ENCODE results near the gene LRP5.
A peak's percentile ranks its signal among the peaks of the same experiment; 100 is the strongest.

Gene LRP5

GRCh38 chr11:68437927-68438657, 125.7 kb downstream of the LRP5 start:
- ATAC-seq (ENCODE audit: low read depth) (no peak), DNase-seq (ENCODE audit: low spot score) (peak; percentile 40)
- peaks cover 54% of the 10 kb centered on the region for H3K36me3 ChIP-seq (ENCODE audit: low read depth)
- no peaks in the 10 kb centered on the region for H3K27me3 ChIP-seq (ENCODE audit: insufficient read depth, poor library complexity, severe bottlenecking)
- H3K4me3 ChIP-seq (ENCODE audit: severe bottlenecking): no peak overlapping the region
- no peaks in the 10 kb centered on the region for H3K9me3 ChIP-seq (ENCODE audit: severe bottlenecking)
- no peak overlapping the region for H3K27ac ChIP-seq (ENCODE audit: poor library complexity, severe bottlenecking)
- no peaks in the 10 kb centered on the region for H3K4me1 ChIP-seq (ENCODE audit: insufficient read depth, poor library complexity, severe bottlenecking)
- TF ChIP-seq, protein P1, sequence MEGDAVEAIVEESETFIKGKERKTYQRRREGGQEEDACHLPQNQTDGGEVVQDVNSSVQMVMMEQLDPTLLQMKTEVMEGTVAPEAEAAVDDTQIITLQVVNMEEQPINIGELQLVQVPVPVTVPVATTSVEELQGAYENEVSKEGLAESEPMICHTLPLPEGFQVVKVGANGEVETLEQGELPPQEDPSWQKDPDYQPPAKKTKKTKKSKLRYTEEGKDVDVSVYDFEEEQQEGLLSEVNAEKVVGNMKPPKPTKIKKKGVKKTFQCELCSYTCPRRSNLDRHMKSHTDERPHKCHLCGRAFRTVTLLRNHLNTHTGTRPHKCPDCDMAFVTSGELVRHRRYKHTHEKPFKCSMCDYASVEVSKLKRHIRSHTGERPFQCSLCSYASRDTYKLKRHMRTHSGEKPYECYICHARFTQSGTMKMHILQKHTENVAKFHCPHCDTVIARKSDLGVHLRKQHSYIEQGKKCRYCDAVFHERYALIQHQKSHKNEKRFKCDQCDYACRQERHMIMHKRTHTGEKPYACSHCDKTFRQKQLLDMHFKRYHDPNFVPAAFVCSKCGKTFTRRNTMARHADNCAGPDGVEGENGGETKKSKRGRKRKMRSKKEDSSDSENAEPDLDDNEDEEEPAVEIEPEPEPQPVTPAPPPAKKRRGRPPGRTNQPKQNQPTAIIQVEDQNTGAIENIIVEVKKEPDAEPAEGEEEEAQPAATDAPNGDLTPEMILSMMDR (IDR thresholded peaks at IDR 0.05; ENCODE audit: poor library complexity, severe bottlenecking): no peak

- Histone ChIP-seq H3K27ac (ENCODE audit: poor library complexity, severe bottlenecking) (no peak overlapping the region), H3K9me3 (ENCODE audit: severe bottlenecking) (no peaks in the 10 kb centered on the region), H3K4me1 (ENCODE audit: insufficient read depth, poor library complexity, severe bottlenecking) (no peaks in the 10 kb centered on the region), H3K4me3 (ENCODE audit: severe bottlenecking) (no peak overlapping the region), H3K27me3 (ENCODE audit: insufficient read depth, poor library complexity, severe bottlenecking) (no peaks in the 10 kb centered on the region), H3K36me3 (ENCODE audit: low read depth) (peaks cover 54% of the 10 kb centered on the region)
- DNase-seq (ENCODE audit: low spot score) (no peak), ATAC-seq (ENCODE audit: low read depth) (no peak)
- TF ChIP-seq, protein P1 (IDR thresholded peaks at IDR 0.05; ENCODE audit: poor library complexity, severe bottlenecking): no peak
Measured at GRCh38 chr11:68438658-68439259, 126.4 kb downstream of the LRP5 start.

GRCh38 chr11:68439355-68440065, 127.1 kb downstream of the LRP5 start:
- H3K27ac ChIP-seq (ENCODE audit: poor library complexity, severe bottlenecking): no peak overlapping the region
- H3K4me3 ChIP-seq (ENCODE audit: severe bottlenecking): no peak overlapping the region
- H3K9me3 ChIP-seq (ENCODE audit: severe bottlenecking): no peaks in the 10 kb centered on the region
- ATAC-seq (ENCODE audit: low read depth): no peak
- H3K27me3 ChIP-seq (ENCODE audit: insufficient read depth, poor library complexity, severe bottlenecking): no peaks in the 10 kb centered on the region
- no peak for DNase-seq (ENCODE audit: low spot score)
- H3K4me1 ChIP-seq (ENCODE audit: insufficient read depth, poor library complexity, severe bottlenecking): no peaks in the 10 kb centered on the region
- TF ChIP-seq, protein P1 (IDR thresholded peaks at IDR 0.05; ENCODE audit: poor library complexity, severe bottlenecking): no peak
- peaks cover 46% of the 10 kb centered on the region for H3K36me3 ChIP-seq (ENCODE audit: low read depth)

- no peaks in the 10 kb centered on the region for H3K27me3 ChIP-seq (ENCODE audit: insufficient read depth, poor library complexity, severe bottlenecking)
- DNase-seq (ENCODE audit: low spot score) (no peak), ATAC-seq (ENCODE audit: low read depth) (no peak)
- peaks cover 40% of the 10 kb centered on the region for H3K36me3 ChIP-seq (ENCODE audit: low read depth)
- no peak overlapping the region for H3K27ac ChIP-seq (ENCODE audit: poor library complexity, severe bottlenecking)
- no peaks in the 10 kb centered on the region for H3K4me1 ChIP-seq (ENCODE audit: insufficient read depth, poor library complexity, severe bottlenecking)
- H3K9me3 ChIP-seq (ENCODE audit: severe bottlenecking): no peaks in the 10 kb centered on the region
- TF ChIP-seq, protein P1 (IDR thresholded peaks at IDR 0.05; ENCODE audit: poor library complexity, severe bottlenecking): no peak
- no peak overlapping the region for H3K4me3 ChIP-seq (ENCODE audit: severe bottlenecking)
Measured at GRCh38 chr11:68440224-68440623, 127.8 kb downstream of the LRP5 start.

Measured in RWPE2 (cell line).